ENCODE measurements around the gene INA.
A peak's percentile ranks its signal among the peaks of the same experiment; 100 is the strongest.
"Not testable (repeated sequence)": the region's sequence is repeated elsewhere in the genome, so short reads cannot be mapped to it uniquely, and the experiment has no call there.

The INA gene

DNA sequence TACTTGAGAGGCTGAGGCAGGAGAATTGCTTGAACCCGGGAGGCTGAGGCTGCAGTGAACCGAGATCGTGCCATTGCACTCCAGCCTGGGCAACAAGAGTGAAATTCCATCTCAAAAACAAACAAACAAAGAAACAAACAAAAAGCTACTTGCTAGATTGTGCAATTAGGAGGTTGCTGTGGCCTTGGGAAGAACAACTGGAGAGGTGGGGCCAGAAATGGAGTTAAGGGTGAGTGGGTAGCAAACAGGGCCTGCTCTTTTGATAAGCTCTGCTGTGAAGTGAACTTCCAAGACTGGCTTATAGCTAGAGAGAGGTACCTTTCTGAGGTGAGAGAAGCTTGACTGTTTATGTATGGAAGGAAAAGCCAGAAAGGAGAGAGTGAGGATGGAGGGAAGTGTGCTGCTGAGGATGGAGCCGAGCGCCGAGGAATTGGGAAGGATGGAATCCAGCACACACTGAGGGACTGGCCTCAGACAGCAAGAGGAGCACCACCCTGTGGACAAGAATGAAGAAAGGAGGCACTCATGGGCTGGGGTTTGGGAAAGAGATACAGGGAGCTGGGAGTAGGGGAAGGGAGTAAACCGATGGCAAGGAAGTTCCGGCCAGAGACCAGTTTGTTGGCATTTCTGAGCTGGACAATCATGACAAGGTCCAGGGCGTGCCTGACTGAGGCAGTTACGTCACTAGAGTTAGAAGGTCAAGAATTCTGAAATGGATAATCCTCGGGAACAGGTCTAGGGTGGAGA is 38.3 kb upstream of the INA start:
- Histone ChIP-seq H3K4me3 (ENCODE audit: low read depth, low read length, poor library complexity, severe bottlenecking) (no peak overlapping the region), H3K79me2 (ENCODE audit: insufficient read depth, low read length) (no peaks in the 10 kb centered on the region), H3F3A (ENCODE audit: insufficient read depth, low read length) (no peaks in the 10 kb centered on the region), H4K20me1 (ENCODE audit: insufficient read depth, low read length) (no peaks in the 10 kb centered on the region), H3K36me3 (ENCODE audit: insufficient read depth, low read length) (no peaks in the 10 kb centered on the region), H3K4me1 (ENCODE audit: insufficient read depth, low read length, severe bottlenecking) (peaks cover 8% of the 10 kb centered on the region), H3K4me2 (ENCODE audit: low read length) (no peak overlapping the region), H3K27ac (ENCODE audit: low read depth, low read length, poor library complexity, severe bottlenecking) (no peak overlapping the region), H3K9me2 (ENCODE audit: low read depth, low read length) (no peaks in the 10 kb centered on the region), H3K9me3 (ENCODE audit: low read length) (no peaks in the 10 kb centered on the region), H2AFZ (ENCODE audit: low read length) (no peak overlapping the region), H3K27me3 (ENCODE audit: insufficient read depth, low read length) (no peaks in the 10 kb centered on the region), H3K9ac (ENCODE audit: low read length) (no peak overlapping the region)
- TF ChIP-seq, protein P1, sequence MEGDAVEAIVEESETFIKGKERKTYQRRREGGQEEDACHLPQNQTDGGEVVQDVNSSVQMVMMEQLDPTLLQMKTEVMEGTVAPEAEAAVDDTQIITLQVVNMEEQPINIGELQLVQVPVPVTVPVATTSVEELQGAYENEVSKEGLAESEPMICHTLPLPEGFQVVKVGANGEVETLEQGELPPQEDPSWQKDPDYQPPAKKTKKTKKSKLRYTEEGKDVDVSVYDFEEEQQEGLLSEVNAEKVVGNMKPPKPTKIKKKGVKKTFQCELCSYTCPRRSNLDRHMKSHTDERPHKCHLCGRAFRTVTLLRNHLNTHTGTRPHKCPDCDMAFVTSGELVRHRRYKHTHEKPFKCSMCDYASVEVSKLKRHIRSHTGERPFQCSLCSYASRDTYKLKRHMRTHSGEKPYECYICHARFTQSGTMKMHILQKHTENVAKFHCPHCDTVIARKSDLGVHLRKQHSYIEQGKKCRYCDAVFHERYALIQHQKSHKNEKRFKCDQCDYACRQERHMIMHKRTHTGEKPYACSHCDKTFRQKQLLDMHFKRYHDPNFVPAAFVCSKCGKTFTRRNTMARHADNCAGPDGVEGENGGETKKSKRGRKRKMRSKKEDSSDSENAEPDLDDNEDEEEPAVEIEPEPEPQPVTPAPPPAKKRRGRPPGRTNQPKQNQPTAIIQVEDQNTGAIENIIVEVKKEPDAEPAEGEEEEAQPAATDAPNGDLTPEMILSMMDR (IDR thresholded peaks at IDR 0.05; ENCODE audit: low read length): peak; percentile 8; the same call in 1 of the 2 replicates
- no peak for TF ChIP-seq EZH2 (IDR thresholded peaks at IDR 0.05; ENCODE audit: borderline replicate concordance, low read length)

DNA sequence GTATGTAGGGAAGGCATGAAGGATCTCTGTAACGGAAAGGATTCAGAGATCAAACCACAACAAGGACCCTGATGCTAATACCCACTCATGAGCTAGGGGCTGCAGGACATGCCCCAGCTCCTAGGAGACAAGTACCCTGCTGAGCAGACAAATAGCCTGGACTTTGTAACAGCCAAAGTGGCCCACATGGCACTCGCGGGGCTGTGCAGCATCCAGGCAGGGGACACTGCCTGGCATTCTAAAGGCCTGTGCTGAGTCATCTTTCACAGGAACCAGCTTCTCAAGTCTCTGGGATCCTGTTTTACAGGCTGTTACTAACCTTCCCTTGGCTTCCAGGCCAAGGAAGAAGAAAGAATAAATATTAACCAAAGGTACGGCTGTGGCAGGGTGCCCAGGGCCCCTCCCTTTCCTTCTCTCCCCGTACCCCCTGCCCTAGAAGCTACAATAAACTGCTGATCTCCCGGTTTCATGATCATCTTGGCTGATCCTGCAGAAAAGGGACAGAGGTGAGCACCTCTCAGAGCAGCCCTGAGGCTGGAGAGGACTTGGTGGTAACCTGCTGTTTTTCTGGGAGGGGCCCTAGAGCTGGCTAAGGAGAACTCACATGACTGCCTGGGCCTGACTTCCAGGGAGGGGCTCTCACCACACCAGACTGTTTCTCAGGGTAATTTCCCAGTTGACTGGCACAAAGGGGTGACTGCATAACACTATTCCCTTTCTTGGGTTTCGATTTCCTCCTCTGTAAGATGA is 35.5 kb upstream of the INA start:
- TF ChIP-seq, protein P1 (IDR thresholded peaks at IDR 0.05; ENCODE audit: low read length): no peak
- no peak for TF ChIP-seq EZH2 (IDR thresholded peaks at IDR 0.05; ENCODE audit: borderline replicate concordance, low read length)
- Histone ChIP-seq H3K27ac (ENCODE audit: low read depth, low read length, poor library complexity, severe bottlenecking) (no peak overlapping the region), H3K9ac (ENCODE audit: low read length) (no peak overlapping the region), H3K27me3 (ENCODE audit: insufficient read depth, low read length) (no peaks in the 10 kb centered on the region), H2AFZ (ENCODE audit: low read length) (no peak overlapping the region), H3K9me2 (ENCODE audit: low read depth, low read length) (no peaks in the 10 kb centered on the region), H3K79me2 (ENCODE audit: insufficient read depth, low read length) (no peaks in the 10 kb centered on the region), H3K4me2 (ENCODE audit: low read length) (no peak overlapping the region), H3K4me1 (ENCODE audit: insufficient read depth, low read length, severe bottlenecking) (peaks cover 7% of the 10 kb centered on the region), H4K20me1 (ENCODE audit: insufficient read depth, low read length) (no peaks in the 10 kb centered on the region), H3F3A (ENCODE audit: insufficient read depth, low read length) (no peaks in the 10 kb centered on the region), H3K9me3 (ENCODE audit: low read length) (no peaks in the 10 kb centered on the region), H3K36me3 (ENCODE audit: insufficient read depth, low read length) (no peaks in the 10 kb centered on the region), H3K4me3 (ENCODE audit: low read depth, low read length, poor library complexity, severe bottlenecking) (no peak overlapping the region)

DNA sequence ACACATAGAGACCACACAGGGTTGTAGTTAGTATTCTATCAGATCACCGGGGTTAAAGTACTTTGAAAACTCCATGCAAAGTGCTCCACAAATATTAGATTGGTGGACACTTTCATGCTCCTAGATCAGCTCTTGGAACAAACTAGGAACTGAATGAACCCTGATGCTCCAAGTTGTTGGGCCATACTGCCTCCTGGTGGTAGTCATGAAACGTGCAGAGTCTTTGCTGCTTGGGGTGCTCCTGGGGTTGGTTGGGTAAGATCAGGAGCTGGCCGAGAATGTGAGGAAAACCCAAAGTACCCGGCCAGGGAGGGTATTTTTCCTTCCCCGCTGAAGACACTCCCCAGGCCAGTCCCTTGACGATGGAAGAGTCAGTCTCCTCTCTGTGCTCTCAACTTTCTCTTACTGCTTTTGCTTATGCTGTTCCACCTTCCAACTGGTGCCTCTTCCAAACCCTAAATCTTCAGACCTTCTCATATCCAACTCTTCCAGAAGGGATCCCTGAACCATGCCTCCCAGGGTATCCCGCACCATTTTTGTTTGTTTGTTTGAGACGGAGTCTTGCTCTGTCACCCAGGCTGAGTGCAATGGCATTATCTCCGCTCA is 32.2 kb upstream of the INA start:
- no peak overlapping the region for H3K4me2 ChIP-seq (ENCODE audit: low read length)
- H2AFZ ChIP-seq (ENCODE audit: low read length): no peak overlapping the region
- TF ChIP-seq EZH2 (IDR thresholded peaks at IDR 0.05; ENCODE audit: borderline replicate concordance, low read length): no peak
- TF ChIP-seq, protein P1 (IDR thresholded peaks at IDR 0.05; ENCODE audit: low read length): peak; percentile 94

DNA sequence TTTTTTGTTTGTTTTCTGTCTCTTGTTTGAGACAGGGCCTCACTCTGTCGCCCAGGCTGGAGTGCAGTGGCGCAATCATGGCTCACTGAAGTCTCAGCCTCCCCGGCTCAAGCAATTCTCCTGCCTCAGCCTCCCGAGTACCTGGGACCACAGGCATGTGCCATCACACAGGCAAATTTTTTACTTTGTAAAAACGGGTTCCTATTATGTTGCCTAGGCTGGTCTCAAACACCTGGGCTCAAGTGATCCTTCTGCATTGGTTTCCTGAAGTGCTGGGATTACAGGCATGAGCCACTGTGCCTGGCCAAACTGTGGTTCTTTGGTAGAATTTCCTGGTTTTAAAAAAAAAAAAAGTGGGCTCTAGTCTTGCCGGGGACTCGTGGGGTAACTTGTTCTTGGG is 31.4 kb upstream of the INA start, which contains the start of gene RPEL1:
Gene RPEL1, plus strand, starts transcription at position 301 of the 400 bp plus-strand sequence. CDS start 110 bp downstream, outside the sequence.
- H3K9me2 ChIP-seq (ENCODE audit: low read depth, low read length); H3K4me2 ChIP-seq (ENCODE audit: low read length); H3K36me3 ChIP-seq (ENCODE audit: insufficient read depth, low read length); H4K20me1 ChIP-seq (ENCODE audit: insufficient read depth, low read length); H3K4me1 ChIP-seq (ENCODE audit: insufficient read depth, low read length, severe bottlenecking); H3F3A ChIP-seq (ENCODE audit: insufficient read depth, low read length); H3K79me2 ChIP-seq (ENCODE audit: insufficient read depth, low read length); H3K9ac ChIP-seq (ENCODE audit: low read length); H3K9me3 ChIP-seq (ENCODE audit: low read length); H3K27me3 ChIP-seq (ENCODE audit: insufficient read depth, low read length); H2AFZ ChIP-seq (ENCODE audit: low read length); H3K4me3 ChIP-seq (ENCODE audit: low read depth, low read length, poor library complexity, severe bottlenecking); H3K27ac ChIP-seq (ENCODE audit: low read depth, low read length, poor library complexity, severe bottlenecking): not testable (repeated sequence)

More for the DNA sequence above, 32.2 kb upstream of the INA start:
- Histone ChIP-seq H3K9me3 (ENCODE audit: low read length) (no peaks in the 10 kb centered on the region), H3K79me2 (ENCODE audit: insufficient read depth, low read length) (no peaks in the 10 kb centered on the region), H3F3A (ENCODE audit: insufficient read depth, low read length) (no peaks in the 10 kb centered on the region), H3K27me3 (ENCODE audit: insufficient read depth, low read length) (no peaks in the 10 kb centered on the region), H4K20me1 (ENCODE audit: insufficient read depth, low read length) (no peaks in the 10 kb centered on the region), H3K4me3 (ENCODE audit: low read depth, low read length, poor library complexity, severe bottlenecking) (no peak overlapping the region), H3K4me1 (ENCODE audit: insufficient read depth, low read length, severe bottlenecking) (peaks cover 7% of the 10 kb centered on the region), H3K9me2 (ENCODE audit: low read depth, low read length) (no peaks in the 10 kb centered on the region), H3K9ac (ENCODE audit: low read length) (no peak overlapping the region), H3K27ac (ENCODE audit: low read depth, low read length, poor library complexity, severe bottlenecking) (no peak overlapping the region), H3K36me3 (ENCODE audit: insufficient read depth, low read length) (no peaks in the 10 kb centered on the region)
